Measurements from ENCODE around the gene MDGA2. TPM values are rescaled to one million over a fixed set of nuclear protein-coding genes. Genes with fewer than 3 reads are reported as not detected.

The MDGA2 gene
- total RNA-seq, 4 donors from 2014 or later, result 4.2 TPM; not detected in 3

DNA sequence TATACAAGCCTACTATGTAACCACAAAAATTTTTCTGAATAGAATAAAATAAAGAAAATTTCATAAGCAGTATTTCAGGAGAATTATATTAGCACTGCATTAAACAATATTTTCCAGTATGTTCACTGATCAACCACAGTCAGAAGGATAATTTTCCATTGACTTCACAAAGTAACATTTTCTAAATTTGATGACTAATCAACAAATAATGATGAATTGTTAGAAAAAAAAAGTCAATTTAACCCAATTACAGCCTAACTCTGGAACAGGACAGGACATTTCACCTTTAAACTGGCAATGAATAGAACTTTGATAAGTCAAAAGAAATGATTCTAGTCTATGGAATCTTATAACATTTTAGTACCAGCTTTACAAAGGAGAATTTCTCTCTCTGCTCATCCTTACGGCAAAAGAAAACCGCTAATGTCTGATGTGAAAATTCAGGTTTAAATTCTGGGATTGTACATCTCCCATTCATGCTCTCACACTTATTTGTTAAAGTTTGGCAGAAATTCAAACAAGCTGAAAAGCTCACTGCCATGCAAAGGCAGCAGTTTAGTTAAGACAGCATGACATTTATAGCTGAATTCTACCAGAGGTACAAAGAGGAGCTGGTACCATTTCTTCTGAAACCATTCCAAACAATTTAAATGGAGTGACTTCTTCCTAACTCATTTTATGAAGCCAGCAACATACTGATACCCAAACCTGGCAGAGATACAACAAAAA is 84.5 kb downstream of the MDGA2 start:
- TF ChIP-seq, protein P1, sequence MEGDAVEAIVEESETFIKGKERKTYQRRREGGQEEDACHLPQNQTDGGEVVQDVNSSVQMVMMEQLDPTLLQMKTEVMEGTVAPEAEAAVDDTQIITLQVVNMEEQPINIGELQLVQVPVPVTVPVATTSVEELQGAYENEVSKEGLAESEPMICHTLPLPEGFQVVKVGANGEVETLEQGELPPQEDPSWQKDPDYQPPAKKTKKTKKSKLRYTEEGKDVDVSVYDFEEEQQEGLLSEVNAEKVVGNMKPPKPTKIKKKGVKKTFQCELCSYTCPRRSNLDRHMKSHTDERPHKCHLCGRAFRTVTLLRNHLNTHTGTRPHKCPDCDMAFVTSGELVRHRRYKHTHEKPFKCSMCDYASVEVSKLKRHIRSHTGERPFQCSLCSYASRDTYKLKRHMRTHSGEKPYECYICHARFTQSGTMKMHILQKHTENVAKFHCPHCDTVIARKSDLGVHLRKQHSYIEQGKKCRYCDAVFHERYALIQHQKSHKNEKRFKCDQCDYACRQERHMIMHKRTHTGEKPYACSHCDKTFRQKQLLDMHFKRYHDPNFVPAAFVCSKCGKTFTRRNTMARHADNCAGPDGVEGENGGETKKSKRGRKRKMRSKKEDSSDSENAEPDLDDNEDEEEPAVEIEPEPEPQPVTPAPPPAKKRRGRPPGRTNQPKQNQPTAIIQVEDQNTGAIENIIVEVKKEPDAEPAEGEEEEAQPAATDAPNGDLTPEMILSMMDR (IDR thresholded peaks at IDR 0.05), result no peak
- TF ChIP-seq POLR2A (IDR thresholded peaks at IDR 0.05), result no peak
- intact Hi-C loops (cut with DNase I; ENCODE audit: low total_unique reads), result no loop called here
- Histone ChIP-seq H3K27ac (no peak overlapping the region), H3K27me3 (no peaks in the 10 kb centered on the region), H3K36me3 (no peaks in the 10 kb centered on the region), H3K4me1 (no peaks in the 10 kb centered on the region), H3K9me3 (no peaks in the 10 kb centered on the region), H3K4me3 (no peak overlapping the region)
- DNase-seq, result no peak

DNA sequence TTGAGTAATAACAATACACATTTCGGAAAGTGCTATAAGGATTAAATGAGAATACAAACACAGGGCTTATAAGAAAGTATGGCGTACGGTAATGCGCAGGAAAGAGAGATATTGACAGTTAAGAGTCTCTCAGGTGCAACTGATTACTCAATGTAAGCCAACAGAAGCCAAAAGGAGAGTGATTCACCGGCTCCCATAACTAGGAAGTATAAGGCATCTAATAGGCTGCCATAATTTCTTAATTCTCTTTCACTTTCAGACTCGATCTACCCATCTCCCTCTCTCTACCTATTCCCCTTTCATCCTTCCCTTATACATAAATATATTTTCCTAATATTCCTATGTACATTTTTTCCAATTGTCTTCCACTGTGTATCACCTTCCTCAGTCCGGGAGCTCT is 90.0 kb downstream of the MDGA2 start:
- H3K27ac ChIP-seq, result no peak overlapping the region
- no peak for DNase-seq
- intact Hi-C loops (cut with DNase I; ENCODE audit: low total_unique reads), result no loop called here
- H3K36me3 ChIP-seq, result no peaks in the 10 kb centered on the region
- TF ChIP-seq, protein P1 (IDR thresholded peaks at IDR 0.05), result no peak
- TF ChIP-seq POLR2A (IDR thresholded peaks at IDR 0.05), result no peak
- H3K27me3 ChIP-seq, result no peaks in the 10 kb centered on the region
- no peaks in the 10 kb centered on the region for H3K9me3 ChIP-seq
- no peaks in the 10 kb centered on the region for H3K4me1 ChIP-seq
- H3K4me3 ChIP-seq, result no peak overlapping the region

DNA sequence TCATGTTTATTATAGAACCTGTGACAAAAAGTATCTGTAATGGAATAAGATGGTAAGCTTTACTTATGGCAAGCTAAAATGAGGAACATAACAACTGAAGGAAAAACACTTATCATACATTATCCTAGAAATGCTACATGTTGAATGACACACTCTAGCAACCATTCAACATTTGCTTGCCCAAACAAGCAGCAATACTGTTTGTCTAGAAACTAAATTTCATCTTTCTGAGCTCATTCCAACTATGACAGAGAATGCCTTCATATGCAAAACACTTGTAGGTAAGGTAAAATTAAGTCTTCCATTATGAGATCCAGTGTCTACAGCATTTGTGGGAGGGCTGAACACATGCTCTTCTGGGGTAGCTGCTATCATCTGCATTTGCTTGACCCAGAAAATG is 108.1 kb downstream of the MDGA2 start:
- Histone ChIP-seq H3K27ac (no peak overlapping the region), H3K9me3 (no peaks in the 10 kb centered on the region), H3K4me1 (no peaks in the 10 kb centered on the region), H3K4me3 (no peak overlapping the region), H3K27me3 (no peaks in the 10 kb centered on the region), H3K36me3 (no peaks in the 10 kb centered on the region)
- intact Hi-C loops (cut with DNase I; ENCODE audit: low total_unique reads), result no loop called here
- TF ChIP-seq, protein P1 (IDR thresholded peaks at IDR 0.05), result no peak
- TF ChIP-seq POLR2A (IDR thresholded peaks at IDR 0.05), result no peak
- no peak for DNase-seq

DNA sequence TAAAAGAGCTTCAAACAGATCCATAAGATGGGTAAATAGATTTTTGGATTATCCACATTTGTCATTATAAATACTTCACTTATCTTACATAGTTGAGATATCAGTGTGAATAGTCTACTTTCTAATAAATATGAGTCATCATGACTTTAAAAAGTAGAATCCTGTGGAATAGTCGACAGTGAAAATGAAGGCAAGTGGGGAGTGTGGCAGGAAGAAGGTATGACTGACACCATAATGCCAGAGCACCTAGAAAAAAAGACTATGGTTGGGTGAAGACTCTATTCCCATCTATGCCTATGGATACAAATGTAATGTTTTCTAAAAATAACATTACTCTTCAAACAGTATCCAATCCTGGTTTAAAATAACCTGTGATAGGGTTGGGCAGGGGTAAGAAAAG is 117.5 kb downstream of the MDGA2 start:
- Histone ChIP-seq H3K27ac (no peak overlapping the region), H3K4me3 (no peak overlapping the region), H3K27me3 (no peaks in the 10 kb centered on the region), H3K36me3 (no peaks in the 10 kb centered on the region), H3K4me1 (no peaks in the 10 kb centered on the region), H3K9me3 (no peaks in the 10 kb centered on the region)
- TF ChIP-seq, protein P1 (IDR thresholded peaks at IDR 0.05), result no peak
- TF ChIP-seq POLR2A (IDR thresholded peaks at IDR 0.05), result no peak
- DNase-seq, result no peak
- intact Hi-C loops (cut with DNase I; ENCODE audit: low total_unique reads), result no loop called here

DNA sequence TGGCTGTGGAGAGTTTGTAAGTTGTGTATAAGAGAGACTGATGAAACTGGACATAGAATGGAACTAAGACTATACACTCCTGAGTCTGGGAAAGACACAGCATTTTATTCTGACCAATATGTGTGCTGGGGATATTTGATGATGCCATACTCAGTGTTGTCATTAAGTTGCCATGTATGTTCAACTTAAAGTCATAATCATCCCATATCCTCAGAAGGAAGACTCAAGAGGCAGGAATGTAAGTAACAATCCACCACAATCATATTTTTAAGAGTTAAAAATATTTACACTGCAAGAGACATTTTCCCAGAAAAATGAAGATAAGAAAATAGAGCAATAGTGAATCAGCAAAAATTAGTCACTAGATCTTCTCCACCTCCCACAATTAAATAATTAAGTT is 120.1 kb downstream of the MDGA2 start:
- TF ChIP-seq POLR2A (IDR thresholded peaks at IDR 0.05), result no peak
- TF ChIP-seq, protein P1 (IDR thresholded peaks at IDR 0.05), result no peak
- Histone ChIP-seq H3K36me3 (no peaks in the 10 kb centered on the region), H3K27ac (no peak overlapping the region), H3K9me3 (no peaks in the 10 kb centered on the region), H3K4me3 (no peak overlapping the region), H3K4me1 (no peaks in the 10 kb centered on the region), H3K27me3 (no peaks in the 10 kb centered on the region)
- intact Hi-C loops (cut with DNase I; ENCODE audit: low total_unique reads), result no loop called here
- no peak for DNase-seq

Measured in uterus (tissue), 4 donors.